ENCODE results near the gene LPCAT1.

The LPCAT1 gene

DNA sequence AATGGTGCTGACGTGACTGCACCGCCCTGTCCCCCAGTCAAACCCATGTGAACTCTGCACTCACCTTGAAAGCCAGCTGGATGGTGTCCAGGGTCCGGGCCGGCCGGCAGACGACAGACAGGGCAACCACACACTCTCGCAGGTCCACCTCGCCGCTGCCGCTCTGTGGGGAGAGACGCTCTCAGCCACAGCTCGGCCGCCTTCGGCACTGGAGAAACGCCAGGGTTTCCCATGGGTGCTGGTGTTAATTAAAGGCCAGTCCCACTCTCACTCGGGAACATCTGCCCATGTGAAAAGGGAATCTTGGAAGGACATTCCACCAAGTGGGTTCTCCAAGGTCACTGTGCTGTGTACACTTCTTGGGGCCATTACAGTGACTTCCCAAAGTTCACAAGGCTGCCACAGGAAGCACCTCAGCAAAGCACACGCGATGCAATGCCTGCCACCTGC is 53.0 kb downstream of the LPCAT1 start:
- Histone ChIP-seq H3K36me3 (replicated peaks) (peaks cover 56% of the 10 kb centered on the region), H3K4me1 (no peaks in the 10 kb centered on the region), H3K9me3 (no peaks in the 10 kb centered on the region), H3K4me3 (no peak overlapping the region), H3K27me3 (ENCODE audit: low read depth) (no peaks in the 10 kb centered on the region)
- in situ Hi-C loops (cut with MboI; ENCODE audit: low sequenced_read_pairs): no loop called here
- no peak for DNase-seq (ENCODE audit: low spot score in 2 of 2)

DNA sequence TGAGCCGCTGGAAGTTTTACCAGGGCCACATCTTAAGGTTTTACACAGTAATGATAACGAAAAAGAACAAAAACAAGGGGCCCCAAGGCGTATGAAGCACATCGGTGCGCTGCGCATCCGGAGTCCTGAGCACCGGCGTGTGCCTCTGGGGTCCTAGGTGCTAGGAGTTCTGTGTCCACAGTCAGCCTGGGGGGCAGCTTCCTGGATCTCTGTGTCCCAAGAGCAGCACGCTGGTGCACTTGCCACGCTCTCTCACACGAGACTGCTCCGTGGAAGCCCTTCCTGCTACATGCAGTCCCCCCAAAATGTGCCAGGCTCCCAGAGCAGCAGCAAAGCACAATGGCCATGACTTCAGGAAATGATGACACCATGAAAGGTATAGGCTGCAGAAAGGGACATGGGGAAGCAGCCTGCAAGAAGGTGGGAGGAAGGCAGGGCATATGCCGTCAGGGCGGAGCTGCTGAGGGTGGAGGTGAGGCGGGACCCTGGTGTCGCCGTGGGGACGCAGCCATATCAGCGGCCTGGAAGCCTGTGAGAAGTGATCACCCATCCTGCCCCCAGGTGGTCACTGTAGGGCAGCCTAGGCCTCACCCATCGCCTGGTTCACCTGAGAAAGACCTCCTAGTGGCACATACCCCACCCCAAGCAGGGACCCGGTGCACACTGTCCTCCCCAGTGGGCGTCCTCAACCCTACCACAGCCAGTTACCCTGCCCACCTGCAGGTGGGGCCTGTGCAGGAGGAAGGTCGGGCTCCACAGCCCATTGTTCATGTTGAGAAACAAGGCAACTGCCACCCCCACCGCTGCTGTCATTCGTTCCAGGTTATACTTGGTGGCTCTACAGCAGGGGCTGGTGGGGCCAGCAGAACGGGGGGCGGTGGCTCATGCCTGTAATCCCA is 54.9 kb downstream of the LPCAT1 start:
- H3K4me1 ChIP-seq: no peaks in the 10 kb centered on the region
- in situ Hi-C loops (cut with MboI; ENCODE audit: low sequenced_read_pairs): no loop called here
- no peak for DNase-seq (ENCODE audit: low spot score in 2 of 2)

DNA sequence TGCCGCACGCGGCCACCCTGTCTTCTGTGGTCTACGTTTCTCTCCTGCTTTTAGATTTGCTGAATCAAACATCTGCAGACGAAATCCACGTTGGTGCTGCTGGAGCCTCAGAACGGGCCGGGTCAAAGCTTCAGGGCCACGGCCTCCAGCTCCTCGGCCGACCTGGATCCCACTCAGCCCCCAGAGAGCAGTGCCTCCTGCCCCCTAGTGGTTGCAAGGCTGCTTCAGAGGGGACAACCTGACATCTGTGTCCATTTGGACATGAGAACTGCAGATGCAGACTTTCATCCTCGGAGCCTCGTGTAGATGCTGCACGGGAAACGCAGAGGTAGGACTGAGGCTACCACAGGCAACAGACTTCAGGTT is 55.5 kb downstream of the LPCAT1 start:
- no peak overlapping the region for H3K4me3 ChIP-seq
- in situ Hi-C loops (cut with MboI; ENCODE audit: low sequenced_read_pairs): no loop called here
- H3K27me3 ChIP-seq (ENCODE audit: low read depth): no peaks in the 10 kb centered on the region
- DNase-seq (ENCODE audit: low spot score in 2 of 2): peak in 1 of 2 experiments; percentile 65
- H3K4me1 ChIP-seq: no peaks in the 10 kb centered on the region
- no peaks in the 10 kb centered on the region for H3K9me3 ChIP-seq
- H3K36me3 ChIP-seq (replicated peaks): peaks cover 63% of the 10 kb centered on the region

More for the DNA sequence above, 54.9 kb downstream of the LPCAT1 start:
- Histone ChIP-seq H3K27me3 (ENCODE audit: low read depth) (no peaks in the 10 kb centered on the region), H3K9me3 (no peaks in the 10 kb centered on the region), H3K4me3 (no peak overlapping the region), H3K36me3 (replicated peaks) (peaks cover 63% of the 10 kb centered on the region)

DNA sequence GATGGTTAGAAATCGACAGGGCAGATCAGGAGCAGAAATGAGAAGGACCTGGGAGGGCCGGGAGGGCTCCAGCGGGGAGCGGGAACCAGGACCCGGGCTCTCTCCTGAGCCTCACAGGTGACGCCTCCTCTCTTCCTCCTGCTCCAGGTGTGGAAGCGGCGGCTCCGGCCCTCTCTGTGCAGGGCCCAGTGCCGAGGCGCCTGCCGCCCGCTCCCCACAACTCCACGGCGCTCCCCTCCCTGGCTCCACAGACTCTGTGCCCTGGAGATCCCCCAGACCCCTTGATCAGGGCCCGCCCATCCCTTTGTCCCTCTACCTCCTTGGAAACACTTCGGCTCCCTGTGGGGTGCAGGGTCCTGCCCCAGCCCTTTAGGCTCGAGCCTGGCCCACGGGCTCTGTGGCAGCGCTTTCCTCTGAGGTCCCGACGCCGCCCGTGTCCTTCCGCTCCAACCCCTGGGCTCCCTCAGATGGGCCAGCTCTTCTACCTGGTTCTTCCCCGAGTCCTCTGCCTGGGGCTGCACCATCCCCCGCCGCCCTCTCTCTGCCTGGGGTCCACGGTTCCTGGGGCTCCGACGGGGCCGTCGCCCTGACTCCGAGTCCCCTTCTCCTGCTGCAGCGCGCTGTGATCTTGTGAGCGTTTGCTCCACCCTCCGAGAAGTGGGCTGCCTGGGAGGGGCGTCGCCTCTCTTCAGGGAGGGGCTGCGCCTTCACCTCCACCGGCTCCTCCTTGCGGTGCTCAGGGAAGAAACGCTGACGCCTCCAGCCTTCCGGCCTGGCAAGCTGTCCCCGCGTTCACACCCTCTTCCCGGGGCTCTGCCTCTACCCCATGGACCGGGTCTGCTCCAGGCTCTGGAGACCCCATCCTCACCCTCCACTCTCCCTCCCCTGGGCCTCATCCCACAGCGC is 56.2 kb downstream of the LPCAT1 start:
- Histone ChIP-seq H3K27me3 (ENCODE audit: low read depth) (no peaks in the 10 kb centered on the region), H3K4me3 (no peak overlapping the region), H3K9me3 (no peaks in the 10 kb centered on the region), H3K36me3 (replicated peaks) (peaks cover 59% of the 10 kb centered on the region), H3K4me1 (no peaks in the 10 kb centered on the region)
- no peak for DNase-seq (ENCODE audit: low spot score in 2 of 2)
- in situ Hi-C loops (cut with MboI; ENCODE audit: low sequenced_read_pairs): no loop called here

DNA sequence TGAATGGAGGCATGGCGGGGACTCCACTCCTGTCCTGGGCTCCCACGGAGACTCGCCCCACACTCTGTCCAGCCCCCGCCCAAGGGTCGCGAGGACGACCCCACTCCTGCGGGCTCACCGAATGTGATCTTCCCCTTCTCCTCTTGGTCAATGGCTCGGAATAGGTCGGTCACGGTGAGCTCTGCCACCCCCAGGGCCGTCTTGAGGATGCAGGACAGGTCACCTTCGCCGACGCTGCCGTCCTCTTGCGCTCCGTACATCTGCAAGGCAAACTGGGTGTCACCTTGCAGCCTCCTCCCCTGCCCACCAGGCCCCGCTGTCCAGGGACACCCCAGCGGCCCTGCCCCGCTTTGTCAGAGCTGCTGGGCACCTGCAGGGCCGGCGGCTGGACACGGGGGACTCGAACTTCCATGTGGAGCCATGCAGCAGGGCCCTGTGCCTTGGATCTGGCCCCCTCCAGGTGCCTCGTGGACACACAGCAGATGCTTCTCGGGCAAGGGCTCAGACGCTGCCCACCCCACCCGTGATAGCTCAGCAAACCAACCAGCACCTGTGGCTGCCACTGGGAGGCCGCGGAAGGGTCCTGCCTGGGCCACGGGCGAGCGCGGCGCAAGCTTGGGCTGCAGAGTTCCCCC is 57.0 kb downstream of the LPCAT1 start:
- no peaks in the 10 kb centered on the region for H3K9me3 ChIP-seq
- in situ Hi-C loops (cut with MboI; ENCODE audit: low sequenced_read_pairs): no loop called here
- peaks cover 64% of the 10 kb centered on the region for H3K36me3 ChIP-seq (replicated peaks)
- no peak for DNase-seq (ENCODE audit: low spot score in 2 of 2)
- H3K4me1 ChIP-seq: no peaks in the 10 kb centered on the region
- no peak overlapping the region for H3K4me3 ChIP-seq
- H3K27me3 ChIP-seq (ENCODE audit: low read depth): no peaks in the 10 kb centered on the region

DNA sequence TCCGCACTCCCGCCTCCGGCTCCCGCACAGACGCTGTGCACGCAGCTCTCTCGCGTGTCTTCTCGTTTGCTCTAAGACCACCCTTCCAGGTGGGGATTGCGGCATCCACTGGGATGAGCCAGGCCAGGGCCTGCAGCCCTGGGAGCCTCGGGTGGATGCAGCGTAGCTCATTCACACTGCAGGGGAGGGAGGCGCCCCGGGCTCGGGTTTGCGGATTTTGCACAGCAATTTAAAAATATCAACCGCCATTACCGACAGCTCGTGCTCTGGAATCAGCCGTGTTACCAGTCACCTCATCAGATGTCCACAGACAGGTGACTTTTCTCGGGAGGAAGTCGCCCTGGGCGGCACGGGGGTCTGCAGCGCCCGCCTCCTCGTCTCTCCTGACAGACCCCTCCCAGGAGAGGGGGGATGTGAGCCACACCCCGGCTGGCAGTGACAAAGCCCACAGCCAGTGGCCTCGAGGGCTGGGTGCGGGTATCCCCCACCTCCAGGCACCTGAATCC is 57.7 kb downstream of the LPCAT1 start:
- H3K36me3 ChIP-seq (replicated peaks): peaks cover 64% of the 10 kb centered on the region
- in situ Hi-C loops (cut with MboI; ENCODE audit: low sequenced_read_pairs): no loop called here

DNA sequence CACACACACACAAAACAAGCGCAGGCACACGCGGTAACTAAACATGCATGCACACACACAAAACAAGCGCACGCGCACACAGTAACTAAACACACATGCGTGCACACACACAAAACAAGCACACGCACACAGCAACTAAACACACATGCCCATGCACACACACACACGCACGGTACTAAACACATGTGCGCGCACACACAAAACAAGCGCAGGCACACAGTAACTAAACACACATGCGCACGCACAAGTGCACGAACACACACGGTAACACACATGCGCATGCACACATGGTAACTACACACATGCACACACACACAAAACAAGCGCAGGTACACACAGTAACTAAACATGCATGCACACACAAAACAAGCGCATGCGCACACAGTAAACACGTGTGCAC is 58.6 kb downstream of the LPCAT1 start:
- Histone ChIP-seq H3K4me3 (no peak overlapping the region), H3K27me3 (ENCODE audit: low read depth) (no peaks in the 10 kb centered on the region), H3K4me1 (no peaks in the 10 kb centered on the region), H3K9me3 (no peaks in the 10 kb centered on the region), H3K36me3 (replicated peaks) (peaks cover 62% of the 10 kb centered on the region)
- in situ Hi-C loops (cut with MboI; ENCODE audit: low sequenced_read_pairs): no loop called here
- no peak for DNase-seq (ENCODE audit: low spot score in 2 of 2)

More for the DNA sequence above, 57.7 kb downstream of the LPCAT1 start:
- Histone ChIP-seq H3K27me3 (ENCODE audit: low read depth) (no peaks in the 10 kb centered on the region), H3K4me3 (no peak overlapping the region), H3K9me3 (no peaks in the 10 kb centered on the region), H3K4me1 (no peaks in the 10 kb centered on the region)
- no peak for DNase-seq (ENCODE audit: low spot score in 2 of 2)

DNA sequence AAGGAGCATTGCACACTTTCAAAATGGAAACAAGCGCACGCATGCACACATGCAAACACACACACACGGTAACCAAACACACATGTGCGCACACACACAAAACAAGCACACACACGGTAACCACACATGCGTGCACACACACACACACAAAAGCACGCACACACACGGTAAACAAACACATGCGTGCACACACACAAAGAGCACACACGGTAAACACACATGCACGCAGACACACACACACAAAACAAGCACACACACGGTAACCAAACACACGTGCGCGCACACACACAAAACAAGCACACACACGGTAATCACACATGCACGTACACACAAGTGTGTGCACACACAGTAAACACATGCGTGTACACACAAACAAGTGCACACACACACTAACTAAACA is 59.2 kb downstream of the LPCAT1 start:
- H3K9me3 ChIP-seq: no peaks in the 10 kb centered on the region
- peaks cover 59% of the 10 kb centered on the region for H3K36me3 ChIP-seq (replicated peaks)
- in situ Hi-C loops (cut with MboI; ENCODE audit: low sequenced_read_pairs): no loop called here

DNA sequence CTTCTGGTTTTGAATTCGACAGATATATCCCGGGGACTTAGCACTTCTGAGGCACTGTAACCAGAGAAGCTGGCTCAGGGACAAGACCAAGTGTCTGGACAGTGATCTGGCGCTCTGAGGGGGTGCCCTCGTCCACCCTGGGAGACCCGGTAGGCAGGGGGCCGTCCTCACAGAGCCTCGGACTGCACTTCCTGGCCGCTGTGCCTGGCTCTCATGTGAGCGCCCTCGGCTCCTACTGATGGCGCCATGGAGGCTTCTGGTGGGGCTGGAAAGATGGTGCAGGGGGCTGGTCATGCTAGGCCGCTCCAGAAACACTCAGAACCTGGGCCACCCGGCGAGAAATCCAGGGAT is 59.7 kb downstream of the LPCAT1 start:
- Histone ChIP-seq H3K9me3 (no peaks in the 10 kb centered on the region), H3K27me3 (ENCODE audit: low read depth) (no peaks in the 10 kb centered on the region), H3K36me3 (replicated peaks) (peaks cover 58% of the 10 kb centered on the region), H3K4me1 (no peaks in the 10 kb centered on the region), H3K4me3 (no peak overlapping the region)
- in situ Hi-C loops (cut with MboI; ENCODE audit: low sequenced_read_pairs): no loop called here
- DNase-seq (ENCODE audit: low spot score in 2 of 2): no peak

More for the DNA sequence above, 59.2 kb downstream of the LPCAT1 start:
- H3K27me3 ChIP-seq (ENCODE audit: low read depth): no peaks in the 10 kb centered on the region
- H3K4me3 ChIP-seq: no peak overlapping the region
- DNase-seq (ENCODE audit: low spot score in 2 of 2): no peak
- no peaks in the 10 kb centered on the region for H3K4me1 ChIP-seq

DNA sequence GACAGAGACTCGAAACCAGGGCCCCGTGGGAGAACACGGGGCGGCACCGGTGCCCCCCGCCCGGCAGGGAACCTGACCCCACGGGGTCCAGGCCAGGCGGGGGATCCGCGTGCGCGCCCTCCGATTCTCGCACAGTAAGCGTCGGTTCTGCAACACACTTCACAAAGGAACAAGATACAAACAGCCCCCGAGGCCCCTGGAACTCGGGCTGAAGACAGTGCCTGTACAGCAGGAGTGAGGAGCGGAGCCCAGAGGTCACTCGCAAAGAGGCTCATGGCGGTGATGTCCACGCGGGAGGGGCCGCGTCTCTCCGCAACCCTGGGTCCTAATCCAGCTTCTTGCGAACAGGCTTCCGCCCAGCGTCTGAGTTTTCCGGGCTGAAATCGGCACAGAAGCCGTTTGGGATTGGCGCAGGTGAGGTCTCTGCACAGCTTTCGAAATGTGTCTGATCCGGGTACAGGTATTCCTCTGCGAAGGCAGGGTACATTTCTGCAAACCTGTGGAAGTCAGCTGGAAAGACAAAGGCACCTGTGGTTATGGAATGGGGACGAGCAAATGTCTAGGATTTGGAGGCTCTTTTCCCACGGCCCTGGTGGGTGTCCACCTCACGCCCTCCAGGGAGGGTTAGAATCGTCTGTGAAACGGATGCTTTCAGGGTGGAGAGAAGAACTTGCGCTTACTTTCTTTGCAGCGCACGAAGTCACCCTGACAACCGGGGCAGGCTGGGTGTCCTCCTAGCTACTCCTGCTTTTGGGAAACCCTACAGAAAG is 60.2 kb downstream of the LPCAT1 start:
- peaks cover 53% of the 10 kb centered on the region for H3K36me3 ChIP-seq (replicated peaks)
- in situ Hi-C loops (cut with MboI; ENCODE audit: low sequenced_read_pairs): no loop called here

DNA sequence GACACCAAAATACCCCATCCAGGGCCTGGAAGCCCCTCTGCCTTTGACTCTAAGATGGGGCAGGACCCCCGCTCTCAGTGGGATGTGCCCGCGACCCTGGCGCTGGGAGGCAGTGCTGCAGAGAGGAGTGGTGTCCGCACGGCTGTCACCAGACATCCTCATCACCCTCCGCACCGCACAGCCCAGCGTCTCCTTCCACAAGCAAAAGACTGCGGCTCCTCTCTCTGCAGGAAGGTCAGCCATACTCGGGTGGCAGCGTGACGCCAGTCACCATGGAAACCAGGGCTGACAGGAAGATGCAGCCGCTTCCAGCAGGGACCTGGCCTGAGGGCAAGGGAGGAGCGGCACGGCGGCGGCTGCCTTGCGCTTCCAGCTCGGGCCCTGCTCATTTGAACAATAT is 61.4 kb downstream of the LPCAT1 start:
- Histone ChIP-seq H3K4me1 (no peaks in the 10 kb centered on the region), H3K9me3 (peaks cover 2% of the 10 kb centered on the region; the same call in 1 of the 2 replicates), H3K36me3 (replicated peaks) (peaks cover 47% of the 10 kb centered on the region), H3K4me3 (no peak overlapping the region), H3K27me3 (ENCODE audit: low read depth) (no peaks in the 10 kb centered on the region)
- no peak for DNase-seq (ENCODE audit: low spot score in 2 of 2)
- in situ Hi-C loops (cut with MboI; ENCODE audit: low sequenced_read_pairs): no loop called here

More for the DNA sequence above, 60.2 kb downstream of the LPCAT1 start:
- Histone ChIP-seq H3K27me3 (ENCODE audit: low read depth) (no peaks in the 10 kb centered on the region), H3K9me3 (no peaks in the 10 kb centered on the region), H3K4me1 (no peaks in the 10 kb centered on the region), H3K4me3 (no peak overlapping the region)
- no peak for DNase-seq (ENCODE audit: low spot score in 2 of 2)

DNA sequence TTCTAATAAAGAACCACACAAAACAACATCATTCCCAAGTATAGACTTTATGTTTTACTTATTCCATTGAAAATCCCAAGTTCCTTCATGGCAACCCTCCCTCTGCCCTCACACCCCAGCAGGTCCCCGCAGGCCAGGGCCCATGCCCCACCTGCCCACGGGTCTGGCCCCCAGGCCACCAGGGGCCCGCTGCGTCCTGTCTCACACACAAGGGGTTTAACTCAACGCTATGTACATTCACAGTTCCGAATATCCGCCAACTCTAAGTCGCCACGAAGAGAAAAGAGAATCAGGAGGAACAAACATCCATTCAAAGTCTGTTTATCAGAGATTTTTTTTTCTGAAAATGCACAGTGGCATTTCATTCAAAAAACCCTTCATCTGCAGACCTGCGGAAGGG is 62.4 kb downstream of the LPCAT1 start:
- H3K4me1 ChIP-seq: no peaks in the 10 kb centered on the region
- in situ Hi-C loops (cut with MboI; ENCODE audit: low sequenced_read_pairs): no loop called here
- H3K4me3 ChIP-seq: no peak overlapping the region
- H3K9me3 ChIP-seq: peaks cover 11% of the 10 kb centered on the region
- no peaks in the 10 kb centered on the region for H3K27me3 ChIP-seq (ENCODE audit: low read depth)
- peaks cover 43% of the 10 kb centered on the region for H3K36me3 ChIP-seq (replicated peaks)
- no peak for DNase-seq (ENCODE audit: low spot score in 2 of 2)

All from HAP-1 (cell line).